H9 (cell line): ENCODE results near the gene CHN2. TPM values are rescaled to one million over a fixed set of nuclear protein-coding genes. Genes with fewer than 3 reads are reported as not detected.

Experiments used
- DNase-seq: peaks from one replicate; pipeline ENCODE4 v3.0.0-alpha.2; 2017
- H2AFZ ChIP-seq: one replicate; pipeline ENCODE4 v1.6.1; 2013; ENCODE audit warnings: mild to moderate bottlenecking, low read length, control low read depth, moderate library complexity
- H2AK5ac ChIP-seq: 2 replicates; pipeline ENCODE4 v1.6.1; 2013; ENCODE audit warnings: low read length, control low read depth, mixed read lengths; ENCODE audit not compliant: insufficient read length
- H2BK120ac ChIP-seq: one replicate; pipeline ENCODE4 v1.6.1; 2013; ENCODE audit warnings: low read depth, mild to moderate bottlenecking, low read length, control low read depth, inconsistent platforms; ENCODE audit not compliant: poor library complexity, severe bottlenecking
- H2BK12ac ChIP-seq: 2 replicates; pipeline ENCODE4 v1.6.1; 2013; ENCODE audit warnings: low read length, control low read depth, mixed read lengths, low read depth; ENCODE audit not compliant: insufficient read length
- H2BK15ac ChIP-seq: 2 replicates; pipeline ENCODE4 v1.6.1; 2013; ENCODE audit warnings: low read depth, low read length, control low read depth
- H2BK20ac ChIP-seq: one replicate; pipeline ENCODE4 v1.6.1; 2013; ENCODE audit warnings: low read depth, mild to moderate bottlenecking, low read length, control low read depth, inconsistent platforms; ENCODE audit not compliant: poor library complexity, severe bottlenecking
- H2BK5ac ChIP-seq: 2 replicates; pipeline ENCODE4 v1.6.1; 2013; ENCODE audit warnings: low read length, control low read depth, mixed read lengths; ENCODE audit not compliant: insufficient read length
- H3K14ac ChIP-seq: 2 replicates; pipeline ENCODE4 v1.6.1; 2013; ENCODE audit warnings: low read length, control low read depth; ENCODE audit not compliant: insufficient read depth
- H3K18ac ChIP-seq: 2 replicates; pipeline ENCODE4 v1.6.1; 2013; ENCODE audit warnings: low read depth, mild to moderate bottlenecking, mixed read lengths, low read length, control low read depth; ENCODE audit not compliant: insufficient read length
- H3K23ac ChIP-seq: 2 replicates; pipeline ENCODE4 v1.6.1; 2013; ENCODE audit warnings: low read length, control low read depth, mixed read lengths, low read depth; ENCODE audit not compliant: insufficient read length
- H3K23me2 ChIP-seq: 2 replicates; pipeline ENCODE4 v1.6.1; 2013; ENCODE audit warnings: low read depth, mild to moderate bottlenecking, mixed read lengths, low read length, control low read depth; ENCODE audit not compliant: insufficient read length, poor library complexity, severe bottlenecking
- H3K27ac ChIP-seq: 2 replicates; pipeline ENCODE4 v1.5.1; 2013; ENCODE audit warnings: low read length, control low read depth, mixed read lengths, low read depth; ENCODE audit not compliant: insufficient read length
- H3K27me3 ChIP-seq: 2 replicates; pipeline ENCODE4 v1.6.1; 2013; ENCODE audit warnings: low read length, control low read depth, inconsistent platforms; ENCODE audit not compliant: insufficient read depth
- H3K4ac ChIP-seq: 2 replicates; pipeline ENCODE4 v1.6.1; 2013; ENCODE audit warnings: low read depth, mild to moderate bottlenecking, control low read depth, inconsistent platforms, low read length, moderate library complexity
- H3K4me1 ChIP-seq: 2 replicates; pipeline ENCODE4 v1.6.1; 2013; ENCODE audit warnings: low read length, control low read depth, inconsistent platforms; ENCODE audit not compliant: insufficient read depth
- H3K4me2 ChIP-seq: 2 replicates; pipeline ENCODE4 v1.6.1; 2013; ENCODE audit warnings: low read length, control low read depth, mixed read lengths; ENCODE audit not compliant: insufficient read length, insufficient read depth
- H3K56ac ChIP-seq: 2 replicates; pipeline ENCODE4 v1.6.1; 2013; ENCODE audit warnings: low read depth, mild to moderate bottlenecking, mixed read lengths, low read length, control low read depth; ENCODE audit not compliant: insufficient read length
- H3K79me1 ChIP-seq: 2 replicates; pipeline ENCODE4 v1.6.1; 2013; ENCODE audit warnings: low read depth, mild to moderate bottlenecking, moderate library complexity, low read length, control low read depth, inconsistent platforms; ENCODE audit not compliant: insufficient read depth, poor library complexity, severe bottlenecking
- H3K79me2 ChIP-seq: 2 replicates; pipeline ENCODE4 v1.6.1; 2013; ENCODE audit warnings: low read length, control low read depth, inconsistent platforms; ENCODE audit not compliant: insufficient read depth
- H3K9ac ChIP-seq: 2 replicates; pipeline ENCODE4 v1.6.1; 2013; ENCODE audit warnings: low read length, control low read depth, mixed read lengths; ENCODE audit not compliant: insufficient read length; ENCODE audit errors: extremely low read depth
- H3K9me3 ChIP-seq: one replicate; pipeline ENCODE4 v1.6.1; 2013; ENCODE audit warnings: low read depth, low read length, inconsistent platforms; ENCODE audit not compliant: control insufficient read depth
- H3T11ph ChIP-seq: one replicate; pipeline ENCODE4 v1.6.1; 2013; ENCODE audit warnings: mild to moderate bottlenecking, low read length, control low read depth, inconsistent platforms
- H4K20me1 ChIP-seq: one replicate; pipeline ENCODE4 v1.6.1; 2013; ENCODE audit not compliant: control insufficient read depth, insufficient read length, insufficient read depth
- H4K5ac ChIP-seq: 2 replicates; pipeline ENCODE4 v1.6.1; 2013; ENCODE audit warnings: low read depth, mild to moderate bottlenecking, mixed read lengths, low read length, control low read depth; ENCODE audit not compliant: insufficient read length
- H4K8ac ChIP-seq: replicated peaks from 2 replicates; pipeline ENCODE4 v1.6.1; 2013; ENCODE audit warnings: low read length, control low read depth, mixed read lengths, low read depth; ENCODE audit not compliant: insufficient read length
- H4K91ac ChIP-seq: 2 replicates; pipeline ENCODE4 v1.6.1; 2013; ENCODE audit warnings: low read depth, mild to moderate bottlenecking, moderate library complexity, mixed read lengths, low read length, control low read depth; ENCODE audit not compliant: insufficient read length
- H3K27ac Mint-ChIP-seq, 3 experiments: 2 replicates in 2 of 3; 3 replicates in 1 of 3; pipeline ENCODE4 v1.8.0; 2020 to 2021; ENCODE audit warnings: mixed read lengths in 3 of 3, mild to moderate bottlenecking in 1 of 3, moderate library complexity in 1 of 3
- H3K27me3 Mint-ChIP-seq: 2 replicates; pipeline ENCODE4 v1.8.0; 2021; ENCODE audit warnings: low read depth, mild to moderate bottlenecking, moderate library complexity, mixed read lengths
- H3K36me3 Mint-ChIP-seq, 3 experiments: 2 replicates in 2 of 3; 3 replicates in 1 of 3; pipeline ENCODE4 v1.8.0; 2020 to 2021; ENCODE audit warnings: low read depth in 3 of 3, mixed read lengths in 3 of 3; ENCODE audit not compliant: insufficient read depth in 1 of 3
- H3K4me1 Mint-ChIP-seq, 2 experiments: 2 replicates each; pipeline ENCODE4 v1.8.0; 2020; ENCODE audit warnings: mixed read lengths in 2 of 2
- H3K4me3 Mint-ChIP-seq, 2 experiments: 2 replicates in 1 of 2; 3 replicates in 1 of 2; pipeline ENCODE4 v1.8.0; 2020 to 2021; ENCODE audit warnings: mild to moderate bottlenecking in 2 of 2, mixed read lengths in 2 of 2, moderate library complexity in 1 of 2
- H3K9me3 Mint-ChIP-seq, 2 experiments: 2 replicates in 1 of 2; 3 replicates in 1 of 2; pipeline ENCODE4 v1.8.0; 2020; ENCODE audit warnings: mild to moderate bottlenecking in 2 of 2, mixed read lengths in 2 of 2, moderate library complexity in 1 of 2
- WGBS: extraction: QIAGEN DNeasy Blood & Tissue Kit; methylation state at CpG from one replicate; pipeline ENCODE4 v1.1.7; 2013; ENCODE audit warnings: missing lambda C conversion rate, low lambda C conversion rate, mixed read lengths; ENCODE audit not compliant: insufficient read length; ENCODE audit errors: extremely low coverage; 5-methylcytosine and 5-hydroxymethylcytosine counted together
- total RNA-seq: library from RNA; stranded (reverse); gene quantifications from 2 replicates; pipeline ENCODE4 v1.2.1, GENCODE V29; 2021
- TF ChIP-seq, protein P1 (sequence below): fragments of 200-600 bp; sonication (generic); conservative IDR thresholded peaks from 3 replicates; pipeline ENCODE4 v1.8.0; 2021; ENCODE audit warnings: antibody characterized with exemption, mild to moderate bottlenecking

CHN2 gene
- total RNA-seq, 1 experiment from 2014 or later, result 3.3 TPM

DNA sequence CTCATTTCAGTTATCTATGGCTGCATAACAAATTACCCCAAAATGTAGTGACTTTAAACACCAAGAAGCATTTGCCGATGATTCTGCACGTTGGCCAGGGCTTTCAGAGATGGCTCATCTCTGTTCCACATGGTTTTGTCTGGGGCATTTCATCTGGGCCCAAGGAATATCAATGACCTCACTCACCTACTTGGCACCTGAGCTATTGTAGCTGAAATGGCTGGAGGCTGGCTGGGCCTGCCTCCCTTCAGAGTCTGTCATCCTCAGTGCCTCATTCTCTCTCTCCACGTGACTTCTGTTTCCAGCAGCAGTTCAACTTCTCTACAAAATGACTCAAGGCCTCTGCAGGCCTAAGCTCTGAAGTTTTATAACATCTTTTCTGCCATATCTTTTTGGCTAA lies 249.7 kb downstream of the CHN2 start:
- no peak overlapping the region for H3K27ac Mint-ChIP-seq
- Histone ChIP-seq H3K18ac (no peak overlapping the region), H3K56ac (no peak overlapping the region), H4K8ac (no peak overlapping the region), H2AFZ (no peak overlapping the region), H3K23me2 (no peaks in the 10 kb centered on the region), H3K79me2 (no peaks in the 10 kb centered on the region), H3K9ac (no peak overlapping the region), H2BK5ac (no peak overlapping the region), H2BK12ac (no peak overlapping the region), H3K79me1 (no peaks in the 10 kb centered on the region), H3K14ac (no peak overlapping the region), H2AK5ac (no peak overlapping the region), H4K5ac (no peak overlapping the region), H3K4me2 (no peak overlapping the region), H2BK20ac (no peak overlapping the region), H3K27me3 (no peaks in the 10 kb centered on the region), H2BK120ac (no peak overlapping the region), H2BK15ac (no peak overlapping the region), H3K4ac (no peak overlapping the region), H4K91ac (no peak overlapping the region), H3K4me1 (no peaks in the 10 kb centered on the region; the same call in 1 of the 2 replicates), H3T11ph (no peak overlapping the region), H3K27ac (no peak overlapping the region), H3K23ac (no peak overlapping the region), H3K9me3 (no peaks in the 10 kb centered on the region), H4K20me1 (no peaks in the 10 kb centered on the region)
- TF ChIP-seq, protein P1, sequence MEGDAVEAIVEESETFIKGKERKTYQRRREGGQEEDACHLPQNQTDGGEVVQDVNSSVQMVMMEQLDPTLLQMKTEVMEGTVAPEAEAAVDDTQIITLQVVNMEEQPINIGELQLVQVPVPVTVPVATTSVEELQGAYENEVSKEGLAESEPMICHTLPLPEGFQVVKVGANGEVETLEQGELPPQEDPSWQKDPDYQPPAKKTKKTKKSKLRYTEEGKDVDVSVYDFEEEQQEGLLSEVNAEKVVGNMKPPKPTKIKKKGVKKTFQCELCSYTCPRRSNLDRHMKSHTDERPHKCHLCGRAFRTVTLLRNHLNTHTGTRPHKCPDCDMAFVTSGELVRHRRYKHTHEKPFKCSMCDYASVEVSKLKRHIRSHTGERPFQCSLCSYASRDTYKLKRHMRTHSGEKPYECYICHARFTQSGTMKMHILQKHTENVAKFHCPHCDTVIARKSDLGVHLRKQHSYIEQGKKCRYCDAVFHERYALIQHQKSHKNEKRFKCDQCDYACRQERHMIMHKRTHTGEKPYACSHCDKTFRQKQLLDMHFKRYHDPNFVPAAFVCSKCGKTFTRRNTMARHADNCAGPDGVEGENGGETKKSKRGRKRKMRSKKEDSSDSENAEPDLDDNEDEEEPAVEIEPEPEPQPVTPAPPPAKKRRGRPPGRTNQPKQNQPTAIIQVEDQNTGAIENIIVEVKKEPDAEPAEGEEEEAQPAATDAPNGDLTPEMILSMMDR, result no peak
- no peak overlapping the region for H3K4me3 Mint-ChIP-seq
- peaks cover 3% of the 10 kb centered on the region; the same call in 1 of the 2 replicates for H3K27me3 Mint-ChIP-seq
- no peaks in the 10 kb centered on the region for H3K9me3 Mint-ChIP-seq
- H3K36me3 Mint-ChIP-seq, result no peaks in the 10 kb centered on the region
- no peak for DNase-seq
- no CpG with 5 or more reads among the region's 3 CpGs for WGBS
- H3K4me1 Mint-ChIP-seq, result peaks cover 23 to 26% of the 10 kb centered on the region in 2 experiments
